LHCN-M2 (cell line): ENCODE measurements around the gene ANXA6. TPM values are rescaled to one million over a fixed set of nuclear protein-coding genes. Genes with fewer than 3 reads are reported as not detected.

Experiments
- total RNA-seq: library from RNA; depleted of rRNA; stranded (reverse); fragments of >200 nt; gene quantifications from 2 replicates; pipeline ENCODE4 v1.2.3, GENCODE V29; 2014; rRNA removed

Gene ANXA6
- total RNA-seq, 1 experiment from 2014 or later = 795 TPM

Other genes starting within 250 kb of the ANXA6 start
- 1.0 and 7.3 TPM in 2 replicates for gene GPX3, start 137.2 kb downstream of the ANXA6 start, total RNA-seq
- 151 and 186 TPM in 2 replicates for gene TNIP1, start 76.7 kb downstream of the ANXA6 start, total RNA-seq
- gene CCDC69, start 66.3 kb upstream of the ANXA6 start, total RNA-seq = 0.13 and 0.29 TPM in 2 replicates
- 27.8 and 29.6 TPM in 2 replicates for gene GM2A, start 95.4 kb upstream of the ANXA6 start, total RNA-seq
- gene SLC36A3, start 146.0 kb upstream of the ANXA6 start, total RNA-seq = not detected in 2 replicates
- not detected in 2 replicates for gene SLC36A2, start 189.8 kb upstream of the ANXA6 start, total RNA-seq